C4-2B (cell line): ENCODE measurements around the gene GPHB5.

ENCODE experiments used
- ZFX ChIP-seq: fragments of 450-650 bp; IDR thresholded peaks from 2 replicates; pipeline ENCODE4 v1.6.1; 2017
- TF ChIP-seq, protein P1 (sequence below): fragments of 450-650 bp; conservative IDR thresholded peaks from 2 replicates; pipeline ENCODE4 v1.5.1; 2017; ENCODE audit warnings: mild to moderate bottlenecking

DNA sequence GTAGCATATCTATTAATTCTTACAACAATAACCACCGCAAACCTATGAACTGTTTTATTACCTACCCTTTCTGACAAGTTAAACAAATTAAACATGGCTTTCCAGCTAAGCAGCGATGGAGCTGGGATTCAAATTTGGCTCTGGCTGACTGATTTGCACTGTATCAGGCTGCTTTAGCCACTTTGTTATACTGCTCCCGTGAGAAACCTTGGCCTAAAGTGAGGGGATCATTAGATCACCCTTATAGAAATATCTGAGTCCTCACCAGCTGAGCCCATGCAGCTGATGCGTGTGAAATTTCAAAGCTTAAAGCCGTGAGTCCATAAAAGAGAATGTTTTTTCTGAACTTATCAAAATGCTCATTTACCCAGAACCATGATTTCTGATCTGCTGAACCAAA, 8.1 kb upstream of the GPHB5 start:
- TF ChIP-seq, protein P1, sequence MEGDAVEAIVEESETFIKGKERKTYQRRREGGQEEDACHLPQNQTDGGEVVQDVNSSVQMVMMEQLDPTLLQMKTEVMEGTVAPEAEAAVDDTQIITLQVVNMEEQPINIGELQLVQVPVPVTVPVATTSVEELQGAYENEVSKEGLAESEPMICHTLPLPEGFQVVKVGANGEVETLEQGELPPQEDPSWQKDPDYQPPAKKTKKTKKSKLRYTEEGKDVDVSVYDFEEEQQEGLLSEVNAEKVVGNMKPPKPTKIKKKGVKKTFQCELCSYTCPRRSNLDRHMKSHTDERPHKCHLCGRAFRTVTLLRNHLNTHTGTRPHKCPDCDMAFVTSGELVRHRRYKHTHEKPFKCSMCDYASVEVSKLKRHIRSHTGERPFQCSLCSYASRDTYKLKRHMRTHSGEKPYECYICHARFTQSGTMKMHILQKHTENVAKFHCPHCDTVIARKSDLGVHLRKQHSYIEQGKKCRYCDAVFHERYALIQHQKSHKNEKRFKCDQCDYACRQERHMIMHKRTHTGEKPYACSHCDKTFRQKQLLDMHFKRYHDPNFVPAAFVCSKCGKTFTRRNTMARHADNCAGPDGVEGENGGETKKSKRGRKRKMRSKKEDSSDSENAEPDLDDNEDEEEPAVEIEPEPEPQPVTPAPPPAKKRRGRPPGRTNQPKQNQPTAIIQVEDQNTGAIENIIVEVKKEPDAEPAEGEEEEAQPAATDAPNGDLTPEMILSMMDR: no peak
- TF ChIP-seq ZFX: no peak
